HepG2 (cell line): ENCODE results near the gene OCLN. TPM values are rescaled to one million over a fixed set of nuclear protein-coding genes. Genes with fewer than 3 reads are reported as not detected.

Experiments used
- EHMT2 ChIP-seq: fragments of 200-600 bp; sonication (generic); IDR thresholded peaks from 2 replicates; pipeline ENCODE4 v1.7.0; 2017; ENCODE audit warnings: antibody characterized with exemption, low read depth, low read length, borderline replicate concordance
- GTF3A ChIP-seq: sonication (generic); formaldehyde crosslinking; conservative IDR thresholded peaks from 2 replicates; pipeline ENCODE4 v1.4.0; 2020; ENCODE audit warnings: mild to moderate bottlenecking, missing genetic modification reagents
- HCFC1 ChIP-seq: fragments of 150-350 bp; IDR thresholded peaks from 2 replicates; pipeline ENCODE4 v1.6.1; 2014; ENCODE audit warnings: low read depth, low read length
- ISX ChIP-seq: sonication (generic); formaldehyde crosslinking; conservative IDR thresholded peaks from 2 replicates; pipeline ENCODE4 v1.5.0; 2020; ENCODE audit warnings: missing genetic modification reagents
- KDM1A ChIP-seq: IDR thresholded peaks from 2 replicates; pipeline ENCODE4 v1.6.1; 2016; ENCODE audit warnings: missing compliant biosample characterization
- KDM4B ChIP-seq: sonication (generic); formaldehyde crosslinking; IDR thresholded peaks from 2 replicates; pipeline ENCODE4 v1.4.0; 2020; ENCODE audit warnings: missing genetic modification reagents
- MED1 ChIP-seq: sonication (generic); formaldehyde crosslinking; IDR thresholded peaks from 2 replicates; pipeline ENCODE4 v1.4.0; 2020; ENCODE audit warnings: missing genetic modification reagents
- MXD1 ChIP-seq: sonication (generic); formaldehyde crosslinking; IDR thresholded peaks from 2 replicates; pipeline ENCODE4 v1.4.0; 2020; ENCODE audit warnings: mild to moderate bottlenecking, missing genetic modification reagents
- NCOA1 ChIP-seq: sonication (generic); formaldehyde crosslinking; IDR thresholded peaks from 2 replicates; pipeline ENCODE4 v1.9.0; 2021; ENCODE audit warnings: missing genetic modification reagents
- NKX3-1 ChIP-seq: sonication (generic); formaldehyde crosslinking; IDR thresholded peaks from 2 replicates; pipeline ENCODE4 v1.5.0; 2020; ENCODE audit warnings: missing genetic modification reagents
- PPARG ChIP-seq: conservative IDR thresholded peaks from 2 replicates; pipeline ENCODE4 v1.6.1; 2016; ENCODE audit warnings: missing biosample characterization, missing genetic modification reagents
- SMARCC2 ChIP-seq: fragments of 450-650 bp; IDR thresholded peaks from 2 replicates; pipeline ENCODE4 v1.6.1; 2017; ENCODE audit warnings: antibody characterized with exemption, mild to moderate bottlenecking
- SRY ChIP-seq: sonication (generic); formaldehyde crosslinking; IDR thresholded peaks from 2 replicates; pipeline ENCODE4 v1.8.0; 2022; ENCODE audit warnings: mild to moderate bottlenecking, missing genetic modification reagents
- TAF1 ChIP-seq: sonication (generic); formaldehyde crosslinking; IDR thresholded peaks from 2 replicates; pipeline ENCODE4 v1.4.0; 2020; ENCODE audit warnings: missing genetic modification reagents
- ZBTB21 ChIP-seq: sonication (generic); formaldehyde crosslinking; IDR thresholded peaks from 2 replicates; pipeline ENCODE4 v1.4.0; 2020; ENCODE audit warnings: missing genetic modification reagents
- ZFP82 ChIP-seq: sonication (generic); formaldehyde crosslinking; IDR thresholded peaks from 2 replicates; pipeline ENCODE4 v1.5.1; 2020; ENCODE audit warnings: mild to moderate bottlenecking, missing genetic modification reagents, borderline replicate concordance
- ZFP90 ChIP-seq: sonication (generic); formaldehyde crosslinking; IDR thresholded peaks from 2 replicates; pipeline ENCODE4 v1.8.0; 2022; ENCODE audit warnings: missing genetic modification reagents, mild to moderate bottlenecking, inconsistent platforms, borderline replicate concordance
- ZKSCAN1 ChIP-seq: fragments of 150-350 bp; IDR thresholded peaks from 2 replicates; pipeline ENCODE4 v1.6.1; 2014; ENCODE audit warnings: low read length
- ZNF383 ChIP-seq: sonication (generic); formaldehyde crosslinking; IDR thresholded peaks from 2 replicates; pipeline ENCODE4 v1.4.0; 2020; ENCODE audit warnings: missing genetic modification reagents, mild to moderate bottlenecking, borderline replicate concordance
- ZNF441 ChIP-seq: sonication (generic); formaldehyde crosslinking; IDR thresholded peaks from 2 replicates; pipeline ENCODE4 v1.7.0; 2021; ENCODE audit warnings: missing genetic modification reagents, borderline replicate concordance
- ZNF572 ChIP-seq: sonication (generic); formaldehyde crosslinking; IDR thresholded peaks from 2 replicates; pipeline ENCODE4 v1.5.1; 2020; ENCODE audit warnings: mild to moderate bottlenecking, missing genetic modification reagents
- ZNF670 ChIP-seq: sonication (generic); formaldehyde crosslinking; IDR thresholded peaks from 2 replicates; pipeline ENCODE4 v1.8.0; 2022; ENCODE audit warnings: mild to moderate bottlenecking, missing genetic modification reagents, borderline replicate concordance
- ZNF784 ChIP-seq: sonication (generic); formaldehyde crosslinking; IDR thresholded peaks from 2 replicates; pipeline ENCODE4 v1.5.1; 2020; ENCODE audit warnings: missing genetic modification reagents, mild to moderate bottlenecking, borderline replicate concordance
- polyA plus RNA-seq, 8 experiments: library from polyadenylated mRNA; depleted of rRNA in 3 of 8; stranded (reverse) in 7 of 8; unstranded in 1 of 8; fragments of >200 nt; fragmentation: Illumina TruSeq in 4 of 8; extraction: Trizol in 4 of 8; gene quantifications; 2 replicates each; pipeline versions ENCODE4 v1.2.1 to v1.2.3, GENCODE V29; 2011 to 2016; ENCODE audit warnings: low read depth in 4 of 8, missing spikeins in 1 of 8, mixed read lengths in 1 of 8; ENCODE audit not compliant: insufficient read depth in 1 of 8
- total RNA-seq, 5 experiments: library from RNA; depleted of rRNA; stranded (reverse); fragments of >200 nt; fragmentation: Illumina TruSeq; extraction: Trizol; gene quantifications; 2 replicates each; pipeline ENCODE4 v1.2.3, GENCODE V29; 2016; ENCODE audit warnings: low read depth in 1 of 5
- TF ChIP-seq, protein P1 (sequence below): sonication (generic); formaldehyde crosslinking; IDR thresholded peaks from 2 replicates; pipeline ENCODE4 v1.8.0; 2022; ENCODE audit warnings: missing genetic modification reagents, mild to moderate bottlenecking, moderate library complexity, borderline replicate concordance
- TF ChIP-seq, protein P2 (sequence below): sonication (generic); formaldehyde crosslinking; IDR thresholded peaks from 2 replicates; pipeline ENCODE4 v1.8.0; 2022; ENCODE audit warnings: missing genetic modification reagents, low read depth, mild to moderate bottlenecking, borderline replicate concordance
- TF ChIP-seq, protein P3 (sequence below): sonication (generic); formaldehyde crosslinking; IDR thresholded peaks from 2 replicates; pipeline ENCODE4 v1.4.0; 2020; ENCODE audit warnings: mild to moderate bottlenecking, missing genetic modification reagents
- TF ChIP-seq, protein P4 (sequence below): sonication (generic); formaldehyde crosslinking; IDR thresholded peaks from 2 replicates; pipeline ENCODE4 v1.4.0; 2020; ENCODE audit warnings: missing genetic modification reagents

OCLN gene
- total and polyA plus RNA-seq, 2 of the 13 experiments (the other 11 are each of a cell fraction or from before 2014, with no cell fraction given): 24.1 to 34.8 TPM

DNA sequence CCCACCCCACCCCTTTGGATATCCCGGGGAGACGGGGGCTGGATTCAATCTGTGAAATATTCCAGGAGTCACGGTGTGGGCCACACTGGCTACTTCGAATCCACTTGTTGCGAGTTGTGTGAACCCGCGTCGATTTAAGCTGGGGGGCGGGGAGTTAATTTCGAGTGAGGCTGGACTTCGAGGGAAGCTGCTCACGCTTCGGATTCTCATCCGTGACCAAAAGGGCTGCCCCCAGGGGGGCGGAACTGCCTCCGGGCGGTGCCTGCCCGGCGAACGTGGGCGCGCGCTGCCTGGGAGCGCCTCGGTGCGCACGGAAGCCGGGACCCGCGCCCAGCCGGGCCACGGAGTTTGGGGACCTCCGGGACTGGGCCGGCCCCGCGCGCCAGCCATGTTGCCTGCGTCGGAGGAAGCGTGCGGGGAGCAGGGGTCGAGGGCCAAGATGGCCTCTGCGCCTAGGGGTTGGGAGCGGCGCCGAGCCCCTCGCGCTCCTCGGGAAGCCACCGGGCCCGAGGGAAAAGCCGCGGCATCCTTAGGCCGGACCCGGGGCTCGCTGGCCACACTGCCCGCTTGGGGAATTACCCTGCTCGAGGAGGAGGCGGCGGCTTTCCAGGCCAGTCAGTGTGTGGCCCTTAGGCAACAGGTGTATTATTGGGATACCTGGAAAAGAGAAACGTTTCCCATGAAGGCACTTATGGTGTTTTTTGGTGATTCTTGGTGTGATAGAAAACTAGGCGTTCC is 975 bp downstream of the OCLN start (continued):
- TF ChIP-seq ZNF784 (peak; percentile 30; the same call in 1 of the 2 replicates), MXD1 (CRISPR knock-in tag) (peak; percentile 37; the same call in 1 of the 2 replicates), KDM4B (CRISPR knock-in tag) (no peak), ZNF572 (CRISPR knock-in tag) (no peak), ZKSCAN1 (no peak), ZNF441 (CRISPR knock-in tag) (no peak), ZBTB21 (CRISPR knock-in tag) (no peak), NCOA1 (peak; percentile 79), HCFC1 (no peak), GTF3A (CRISPR knock-in tag) (no peak), MED1 (CRISPR knock-in tag) (0 out of 2 replicates have a peak, but pooled peaks have one; percentile 18), KDM1A (CRISPR knock-in tag) (no peak), ZFP82 (CRISPR knock-in tag) (no peak), TAF1 (CRISPR knock-in tag) (peak; percentile 36; the same call in 1 of the 2 replicates), ZNF383 (no peak), ZNF670 (CRISPR knock-in tag) (0 out of 2 replicates have a peak, but pooled peaks have one; percentile 10), ISX (CRISPR knock-in tag) (no peak), ZFP90 (CRISPR knock-in tag) (no peak; the same call in 1 of the 2 replicates), PPARG (0 out of 2 replicates have a peak, but pooled peaks have one; percentile 7), SRY (0 out of 2 replicates have a peak, but pooled peaks have one; percentile 32), EHMT2 (no peak), SMARCC2 (no peak), NKX3-1 (peak; percentile 60; the same call in 1 of the 2 replicates)
- TF ChIP-seq, protein P1, sequence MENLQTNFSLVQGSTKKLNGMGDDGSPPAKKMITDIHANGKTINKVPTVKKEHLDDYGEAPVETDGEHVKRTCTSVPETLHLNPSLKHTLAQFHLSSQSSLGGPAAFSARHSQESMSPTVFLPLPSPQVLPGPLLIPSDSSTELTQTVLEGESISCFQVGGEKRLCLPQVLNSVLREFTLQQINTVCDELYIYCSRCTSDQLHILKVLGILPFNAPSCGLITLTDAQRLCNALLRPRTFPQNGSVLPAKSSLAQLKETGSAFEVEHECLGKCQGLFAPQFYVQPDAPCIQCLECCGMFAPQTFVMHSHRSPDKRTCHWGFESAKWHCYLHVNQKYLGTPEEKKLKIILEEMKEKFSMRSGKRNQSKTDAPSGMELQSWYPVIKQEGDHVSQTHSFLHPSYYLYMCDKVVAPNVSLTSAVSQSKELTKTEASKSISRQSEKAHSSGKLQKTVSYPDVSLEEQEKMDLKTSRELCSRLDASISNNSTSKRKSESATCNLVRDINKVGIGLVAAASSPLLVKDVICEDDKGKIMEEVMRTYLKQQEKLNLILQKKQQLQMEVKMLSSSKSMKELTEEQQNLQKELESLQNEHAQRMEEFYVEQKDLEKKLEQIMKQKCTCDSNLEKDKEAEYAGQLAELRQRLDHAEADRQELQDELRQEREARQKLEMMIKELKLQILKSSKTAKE (CRISPR knock-in tag): no peak
- TF ChIP-seq, protein P2, sequence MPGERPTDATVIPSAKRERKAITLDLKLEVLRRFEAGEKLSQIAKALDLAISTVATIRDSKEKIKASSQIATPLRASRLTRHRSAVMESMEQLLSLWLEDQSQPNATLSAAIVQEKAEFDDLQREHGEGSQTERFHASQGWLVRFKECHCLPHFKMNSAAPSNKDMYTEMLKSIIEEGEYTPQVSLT: no peak
- TF ChIP-seq, protein P3, sequence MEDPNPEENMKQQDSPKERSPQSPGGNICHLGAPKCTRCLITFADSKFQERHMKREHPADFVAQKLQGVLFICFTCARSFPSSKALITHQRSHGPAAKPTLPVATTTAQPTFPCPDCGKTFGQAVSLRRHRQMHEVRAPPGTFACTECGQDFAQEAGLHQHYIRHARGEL: no peak
- TF ChIP-seq, protein P4, sequence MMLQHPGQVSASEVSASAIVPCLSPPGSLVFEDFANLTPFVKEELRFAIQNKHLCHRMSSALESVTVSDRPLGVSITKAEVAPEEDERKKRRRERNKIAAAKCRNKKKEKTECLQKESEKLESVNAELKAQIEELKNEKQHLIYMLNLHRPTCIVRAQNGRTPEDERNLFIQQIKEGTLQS (CRISPR knock-in tag): 0 out of 2 replicates have a peak, but pooled peaks have one; percentile 25
